Fibroblast of villous mesenchyme (primary cell): ENCODE results near the gene SART3. TPM values are rescaled to one million over a fixed set of nuclear protein-coding genes. Genes with fewer than 3 reads are reported as not detected.

Experiments used
- DNase-seq: peaks from one replicate; pipeline ENCODE4 v3.0.0-alpha.2; 2010; ENCODE audit warnings: low read depth
- H3K4me3 ChIP-seq: 2 replicates; pipeline ENCODE4 v1.5.1; 2011; ENCODE audit warnings: low read depth, mild to moderate bottlenecking, low read length
- CTCF ChIP-seq: IDR thresholded peaks from 2 replicates; pipeline ENCODE4 v1.5.1; 2012; ENCODE audit warnings: low read depth, mild to moderate bottlenecking, low read length; ENCODE audit not compliant: insufficient read depth
- total RNA-seq: library from RNA; depleted of rRNA; stranded (reverse); fragments of >200 nt; gene quantifications from 2 replicates; pipeline ENCODE4 v1.2.3, GENCODE V29; 2012

The SART3 gene
- total RNA-seq, 1 donor, result 59.2 TPM

- H3K4me3 ChIP-seq, result no peak overlapping the region
- no peak for TF ChIP-seq CTCF
- no peak for DNase-seq
Observed at GRCh38 chr12:108566452-108566851, 5.5 kb upstream of the SART3 start.

- H3K4me3 ChIP-seq, result no peak overlapping the region
- DNase-seq, result peak; percentile 58
- TF ChIP-seq CTCF, result no peak
Observed at GRCh38 chr12:108565976-108566375, 5.0 kb upstream of the SART3 start.

DNA sequence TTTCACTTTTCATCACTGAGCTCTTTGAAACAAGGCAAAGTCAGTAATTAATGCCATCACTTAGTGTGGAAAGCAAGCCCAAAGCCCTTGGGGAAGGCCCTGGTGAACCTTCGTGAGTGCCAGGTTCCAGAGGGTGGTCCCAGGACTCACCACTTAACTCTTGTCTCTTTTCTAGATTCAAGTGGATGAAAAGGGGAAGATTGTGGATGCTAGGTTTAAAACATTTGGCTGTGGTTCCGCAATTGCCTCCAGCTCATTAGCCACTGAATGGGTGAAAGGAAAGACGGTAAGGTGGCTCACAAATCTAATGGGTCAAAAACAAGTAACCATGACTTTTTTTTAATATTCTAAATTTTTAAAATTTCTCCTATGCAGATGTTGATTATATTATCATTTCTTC is 4.2 kb upstream of the SART3 start:
- DNase-seq, result no peak
- no peak overlapping the region for H3K4me3 ChIP-seq

DNA sequence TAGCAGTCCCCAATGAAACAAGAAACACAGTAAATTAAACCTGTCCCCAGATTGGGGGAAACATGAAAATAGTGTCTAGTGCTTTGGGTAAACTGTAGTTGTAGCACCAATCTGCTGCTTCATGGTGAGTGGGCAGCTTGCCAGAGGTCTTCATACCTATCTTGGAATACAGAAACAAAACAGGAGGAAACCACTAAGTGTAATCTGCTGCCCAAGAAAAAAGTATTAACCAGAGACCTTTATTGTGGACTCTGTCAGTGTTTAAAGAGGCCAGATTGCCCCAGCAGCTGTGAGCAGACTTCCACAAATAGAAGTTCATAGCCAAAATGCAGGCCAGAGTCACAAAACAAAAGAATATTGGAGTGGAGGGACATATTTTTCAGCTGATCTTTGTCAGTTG is 3.8 kb upstream of the SART3 start:
- TF ChIP-seq CTCF, result no peak
- no peak overlapping the region for H3K4me3 ChIP-seq
- DNase-seq, result peak; percentile 21

More for the DNA sequence above, 4.2 kb upstream of the SART3 start:
- TF ChIP-seq CTCF, result no peak

DNA sequence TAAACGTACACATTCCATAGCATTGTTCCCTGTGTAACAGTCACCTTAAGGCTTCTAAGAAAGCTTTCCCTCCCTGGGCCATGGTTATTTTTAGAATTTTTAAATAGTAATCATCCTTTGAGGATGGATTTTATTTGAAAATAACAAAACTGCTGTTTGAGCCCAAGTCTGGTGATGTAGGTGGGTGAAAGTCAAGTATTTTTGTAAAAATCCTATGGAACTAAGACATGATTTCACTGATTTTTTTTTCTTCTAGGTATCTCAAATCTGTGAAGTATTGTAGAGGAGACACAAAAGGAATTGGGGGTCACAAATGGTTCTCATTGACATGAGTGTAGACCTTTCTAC is 2.8 kb upstream of the SART3 start:
- DNase-seq, result no peak
- no peak for TF ChIP-seq CTCF
- H3K4me3 ChIP-seq, result peak overlapping the region; percentile 82

DNA sequence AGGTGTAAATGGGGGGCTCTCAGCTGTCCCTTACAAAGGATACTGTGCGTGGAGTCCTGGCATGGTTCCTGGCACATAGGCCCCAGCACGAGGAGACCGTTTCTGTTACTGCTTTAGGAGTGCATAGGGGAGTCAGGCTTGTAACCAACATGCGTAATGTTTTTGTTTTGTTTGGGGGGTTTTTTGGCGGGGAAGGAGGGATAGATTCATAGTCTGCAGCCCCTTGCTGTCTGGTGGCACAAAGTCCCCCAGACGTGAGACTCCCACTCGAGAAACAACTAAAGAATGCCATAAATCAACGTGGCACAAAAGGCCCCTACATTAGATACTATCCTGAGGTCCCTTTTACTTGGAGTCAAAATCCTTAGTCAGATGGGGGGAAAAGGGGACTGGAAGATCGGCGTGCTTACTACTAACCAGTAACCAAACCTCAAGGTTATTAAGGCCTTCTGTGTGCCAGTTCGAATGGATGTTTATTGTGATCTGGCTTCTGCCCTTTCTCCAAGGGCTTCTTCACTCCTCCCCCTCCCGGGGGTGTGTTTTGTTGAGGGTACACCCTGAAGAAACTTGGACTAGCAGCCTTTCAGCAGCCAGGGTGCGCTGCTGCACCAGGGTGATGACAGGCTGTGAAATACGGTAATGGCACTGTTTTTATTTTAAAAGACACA is 2.3 kb upstream of the SART3 start:
- peak overlapping the region; percentile 82 for H3K4me3 ChIP-seq
- peak; percentile 92 for DNase-seq
- peak; percentile 91 for TF ChIP-seq CTCF
